NCI-H82 (cell line): Measurements from ENCODE around the gene IKBKE.

Experiments
- DNase-seq: peaks from one replicate; lab custom pipeline; 2025; lab: John Stamatoyannopoulos, UW

Gene IKBKE

GRCh38 chr1:206455289-206455665, 15.0 kb upstream of the IKBKE start:
- no peak for DNase-seq

GRCh38 chr1:206455666-206456344, 14.5 kb upstream of the IKBKE start:
- DNase-seq = peak; percentile 100

- no peak for DNase-seq
Observed at GRCh38 chr1:206456577-206457370, 13.5 kb upstream of the IKBKE start.

- DNase-seq = no peak
Observed at GRCh38 chr1:206457408-206458120, 12.7 kb upstream of the IKBKE start.

- DNase-seq = no peak
Observed at GRCh38 chr1:206459703-206460102, 10.6 kb upstream of the IKBKE start.

- DNase-seq = no peak
Observed at GRCh38 chr1:206460836-206461426, 9.3 kb upstream of the IKBKE start.

- peak; percentile 90 for DNase-seq
Observed at GRCh38 chr1:206461602-206462455, 8.4 kb upstream of the IKBKE start.

- no peak for DNase-seq
Observed at GRCh38 chr1:206463137-206463536, 7.1 kb upstream of the IKBKE start.

GRCh38 chr1:206463911-206464310, 6.4 kb upstream of the IKBKE start:
- no peak for DNase-seq

GRCh38 chr1:206464456-206464964, 5.8 kb upstream of the IKBKE start:
- DNase-seq = no peak

- no peak for DNase-seq
Observed at GRCh38 chr1:206465951-206466350, 4.3 kb upstream of the IKBKE start.

- no peak for DNase-seq
Observed at GRCh38 chr1:206466840-206467649, 3.2 kb upstream of the IKBKE start.

- DNase-seq = no peak
Observed at GRCh38 chr1:206467915-206468314, 2.4 kb upstream of the IKBKE start.

- DNase-seq = no peak
Observed at GRCh38 chr1:206468571-206468970, 1.7 kb upstream of the IKBKE start.

GRCh38 chr1:206469411-206469932, 804 bp upstream of the IKBKE start:
- DNase-seq = no peak

- no peak for DNase-seq
Observed at GRCh38 chr1:206470692-206471414, 577 bp downstream of the IKBKE start.

GRCh38 chr1:206471415-206471801, 1.1 kb downstream of the IKBKE start:
- no peak for DNase-seq

- no peak for DNase-seq
Observed at GRCh38 chr1:206472024-206472423, 1.7 kb downstream of the IKBKE start.

- DNase-seq = no peak
Observed at GRCh38 chr1:206472454-206472853, 2.2 kb downstream of the IKBKE start.

GRCh38 chr1:206472886-206473285, 2.6 kb downstream of the IKBKE start:
- no peak for DNase-seq
